Measurements from ENCODE around the gene DIPK1C.
"Not testable (repeated sequence)": the region's sequence is repeated elsewhere in the genome, so short reads cannot be mapped to it uniquely, and the experiment has no call there.

The DIPK1C gene

GRCh38 chr18:74457043-74457724, at the start of gene DIPK1C:
DIPK1C (minus strand) TSS chr18:74457308; CDS start chr18:74457259, 49 bp downstream.
- no peak for DNase-seq (ENCODE audit: low read depth)

- no peak for DNase-seq (ENCODE audit: low read depth)
Observed at GRCh38 chr18:74506448-74507084, 49.5 kb upstream of the DIPK1C start.

GRCh38 chr18:74505776-74506175, 48.7 kb upstream of the DIPK1C start:
- no peak for DNase-seq (ENCODE audit: low read depth)

- DNase-seq (ENCODE audit: low read depth): no peak
Observed at GRCh38 chr18:74503137-74503536, 46.0 kb upstream of the DIPK1C start.

GRCh38 chr18:74501386-74501785, 44.3 kb upstream of the DIPK1C start:
- no peak for DNase-seq (ENCODE audit: low read depth)

- not testable (repeated sequence) for DNase-seq (ENCODE audit: low read depth)
Observed at GRCh38 chr18:74500774-74501173, 43.7 kb upstream of the DIPK1C start.

- no peak for DNase-seq (ENCODE audit: low read depth)
Observed at GRCh38 chr18:74500372-74500771, 43.3 kb upstream of the DIPK1C start.

- peak; percentile 25 for DNase-seq (ENCODE audit: low read depth)
Observed at GRCh38 chr18:74499633-74500032, 42.5 kb upstream of the DIPK1C start.

- DNase-seq (ENCODE audit: low read depth): peak; percentile 62
Observed at GRCh38 chr18:74498712-74499627, 41.9 kb upstream of the DIPK1C start.

GRCh38 chr18:74497778-74498177, 40.7 kb upstream of the DIPK1C start:
- no peak for DNase-seq (ENCODE audit: low read depth)

GRCh38 chr18:74497324-74497676, 40.2 kb upstream of the DIPK1C start:
- no peak for DNase-seq (ENCODE audit: low read depth)

GRCh38 chr18:74496508-74497323, 39.6 kb upstream of the DIPK1C start:
- peak; percentile 20 for DNase-seq (ENCODE audit: low read depth)

- peak; percentile 98 for DNase-seq (ENCODE audit: low read depth)
Observed at GRCh38 chr18:74495581-74496507, 38.7 kb upstream of the DIPK1C start, which contains the start of gene CNDP2. CNDP2 (plus strand) TSS chr18:74496363; CDS start chr18:74499974, 3,611 bp downstream.

- DNase-seq (ENCODE audit: low read depth): no peak
Observed at GRCh38 chr18:74494514-74494913, 37.4 kb upstream of the DIPK1C start.

GRCh38 chr18:74493689-74494088, 36.6 kb upstream of the DIPK1C start:
- peak; percentile 36 for DNase-seq (ENCODE audit: low read depth)

GRCh38 chr18:74492259-74492658, 35.2 kb upstream of the DIPK1C start:
- no peak for DNase-seq (ENCODE audit: low read depth)

GRCh38 chr18:74489676-74490075, 32.6 kb upstream of the DIPK1C start:
- no peak for DNase-seq (ENCODE audit: low read depth)

GRCh38 chr18:74488864-74489263, 31.8 kb upstream of the DIPK1C start:
- DNase-seq (ENCODE audit: low read depth): no peak

GRCh38 chr18:74488354-74488753, 31.2 kb upstream of the DIPK1C start:
- no peak for DNase-seq (ENCODE audit: low read depth)

- DNase-seq (ENCODE audit: low read depth): no peak
Observed at GRCh38 chr18:74486119-74486849, 29.2 kb upstream of the DIPK1C start.
